Lower lobe of right lung (tissue), 2 donors: Measurements from ENCODE around the gene YIPF7. TPM values are rescaled to one million over a fixed set of nuclear protein-coding genes. Genes with fewer than 3 reads are reported as not detected.

Source experiments
- ATAC-seq, 2 donors: fragments of 200-7000 bp; cut with Tn5 transposase; one replicate each; pipeline ENCODE4 v1.9.1; 2020 to 2022; ENCODE audit warnings: mild to moderate bottlenecking in 2 of 2, moderate library complexity in 2 of 2
- DNase-seq: peaks from one replicate; pipeline ENCODE4 v3.0.0-alpha.2; 2020
- H3K27ac ChIP-seq: fragments of 200-600 bp; one replicate; pipeline ENCODE4 v1.8.0; 2022
- H3K27me3 ChIP-seq: fragments of 200-600 bp; one replicate; pipeline ENCODE4 v1.8.0; 2022; ENCODE audit warnings: low read depth
- H3K36me3 ChIP-seq: fragments of 200-600 bp; one replicate; pipeline ENCODE4 v1.8.0; 2022; ENCODE audit warnings: mild to moderate bottlenecking
- H3K4me1 ChIP-seq: fragments of 200-600 bp; one replicate; pipeline ENCODE4 v1.8.0; 2022
- H3K4me3 ChIP-seq: fragments of 200-600 bp; one replicate; pipeline ENCODE4 v1.8.0; 2022; ENCODE audit warnings: mild to moderate bottlenecking
- H3K9me3 ChIP-seq: fragments of 200-600 bp; one replicate; pipeline ENCODE4 v1.8.0; 2022
- intact Hi-C: fragments of 100-400 bp; cut with DNase I; formaldehyde crosslinking; loops from one replicate; pipeline ENCODE4 v1.11.0; 2022
- long read RNA-seq: library from polyadenylated mRNA; unstranded; transcript quantifications from one replicate; pipeline ENCODE4 v2.0.0, GENCODE V29; 2021
- total RNA-seq: library from RNA; stranded (reverse); fragmentation: NEBNext Ultra II Directional; extraction: Animal tissue kit (Norgen Biotek cat#: 25700); gene quantifications from one replicate; pipeline ENCODE4 v1.2.1, GENCODE V29; 2021
- TF ChIP-seq, protein P1 (sequence below): fragments of 200-600 bp; IDR thresholded peaks from one replicate; pipeline ENCODE4 v1.8.0; 2022; ENCODE audit warnings: antibody characterized with exemption, mild to moderate bottlenecking
- donor health status: DM: no; HTN: yes; CAD: no; lungs with severe emphysema.

The YIPF7 gene
- total RNA-seq: not detected
- long read RNA-seq: 0 reads

DNA sequence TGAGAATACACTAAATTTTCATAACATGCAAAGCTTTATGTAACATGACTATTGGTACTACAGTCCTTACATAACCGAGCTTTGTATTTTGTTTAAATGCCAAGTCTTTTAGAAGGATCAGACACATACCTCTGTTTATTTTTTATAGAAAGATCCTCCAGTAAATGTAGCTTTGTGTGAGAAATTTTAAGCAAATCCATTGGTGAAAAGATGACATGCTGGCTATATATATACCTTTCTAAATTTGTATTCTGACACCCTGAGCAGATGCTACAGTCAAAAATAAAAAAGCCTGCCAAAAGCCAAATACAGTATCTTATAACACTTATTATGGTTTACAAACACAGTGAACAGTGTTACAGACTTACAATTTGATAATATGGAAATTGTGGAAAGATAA, at the start of gene YIPF7:
TSS of gene YIPF7 (minus strand) at position 201 of the 400 bp plus-strand sequence. CDS start 1,525 bp downstream, outside the sequence.
- no peaks in the 10 kb centered on the region for H3K36me3 ChIP-seq
- ATAC-seq: no peak
- no peaks in the 10 kb centered on the region for H3K27me3 ChIP-seq
- intact Hi-C loops: no loop called here
- H3K9me3 ChIP-seq: no peaks in the 10 kb centered on the region
- no peaks in the 10 kb centered on the region for H3K4me1 ChIP-seq
- no peak within 1 kb of the TSS for H3K4me3 ChIP-seq
- no peak for DNase-seq
- H3K27ac ChIP-seq: no peak within 1 kb of the TSS
- TF ChIP-seq, protein P1, sequence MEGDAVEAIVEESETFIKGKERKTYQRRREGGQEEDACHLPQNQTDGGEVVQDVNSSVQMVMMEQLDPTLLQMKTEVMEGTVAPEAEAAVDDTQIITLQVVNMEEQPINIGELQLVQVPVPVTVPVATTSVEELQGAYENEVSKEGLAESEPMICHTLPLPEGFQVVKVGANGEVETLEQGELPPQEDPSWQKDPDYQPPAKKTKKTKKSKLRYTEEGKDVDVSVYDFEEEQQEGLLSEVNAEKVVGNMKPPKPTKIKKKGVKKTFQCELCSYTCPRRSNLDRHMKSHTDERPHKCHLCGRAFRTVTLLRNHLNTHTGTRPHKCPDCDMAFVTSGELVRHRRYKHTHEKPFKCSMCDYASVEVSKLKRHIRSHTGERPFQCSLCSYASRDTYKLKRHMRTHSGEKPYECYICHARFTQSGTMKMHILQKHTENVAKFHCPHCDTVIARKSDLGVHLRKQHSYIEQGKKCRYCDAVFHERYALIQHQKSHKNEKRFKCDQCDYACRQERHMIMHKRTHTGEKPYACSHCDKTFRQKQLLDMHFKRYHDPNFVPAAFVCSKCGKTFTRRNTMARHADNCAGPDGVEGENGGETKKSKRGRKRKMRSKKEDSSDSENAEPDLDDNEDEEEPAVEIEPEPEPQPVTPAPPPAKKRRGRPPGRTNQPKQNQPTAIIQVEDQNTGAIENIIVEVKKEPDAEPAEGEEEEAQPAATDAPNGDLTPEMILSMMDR: no peak

- H3K27ac ChIP-seq: no peak overlapping the region
- ATAC-seq: peak in 1 of 2 donors; percentile 65
Observed at GRCh38 chr4:44701037-44701436, 49.6 kb upstream of the YIPF7 start.

DNA sequence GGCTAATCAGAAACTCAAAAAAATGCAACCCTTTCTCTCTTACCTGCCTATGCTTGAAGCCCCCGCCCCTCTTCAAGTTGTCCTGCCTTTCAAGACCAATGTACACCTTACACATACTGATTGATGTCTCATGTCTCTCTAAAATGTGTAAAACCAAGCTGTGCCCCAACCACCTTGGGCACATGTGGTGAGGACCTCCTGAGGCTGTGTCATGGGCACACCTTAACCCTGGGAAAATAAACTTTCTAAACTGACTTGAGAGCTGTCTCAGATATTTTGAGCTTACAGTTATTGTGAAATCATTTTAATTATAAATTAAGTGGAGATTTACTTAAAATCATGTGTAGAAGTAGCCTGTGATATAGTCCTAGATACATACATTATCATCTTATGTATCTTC, 49.0 kb upstream of the YIPF7 start:
- H3K27ac ChIP-seq: no peak overlapping the region
- DNase-seq (no peak), ATAC-seq (peak in 1 of 2 donors; percentile 50)
- no peaks in the 10 kb centered on the region for H3K9me3 ChIP-seq
- intact Hi-C loops: no loop called here
- peaks cover 87% of the 10 kb centered on the region for H3K36me3 ChIP-seq
- H3K4me1 ChIP-seq: no peaks in the 10 kb centered on the region
- TF ChIP-seq, protein P1: no peak
- H3K27me3 ChIP-seq: no peaks in the 10 kb centered on the region
- no peak overlapping the region for H3K4me3 ChIP-seq

More at GRCh38 chr4:44701037-44701436, 49.6 kb upstream of the YIPF7 start:
- TF ChIP-seq, protein P1: no peak
- intact Hi-C loops: no loop called here
- Histone ChIP-seq H3K36me3 (peaks cover 87% of the 10 kb centered on the region), H3K27me3 (no peaks in the 10 kb centered on the region), H3K4me1 (no peaks in the 10 kb centered on the region), H3K4me3 (no peak overlapping the region), H3K9me3 (no peaks in the 10 kb centered on the region)
- no peak for DNase-seq

DNA sequence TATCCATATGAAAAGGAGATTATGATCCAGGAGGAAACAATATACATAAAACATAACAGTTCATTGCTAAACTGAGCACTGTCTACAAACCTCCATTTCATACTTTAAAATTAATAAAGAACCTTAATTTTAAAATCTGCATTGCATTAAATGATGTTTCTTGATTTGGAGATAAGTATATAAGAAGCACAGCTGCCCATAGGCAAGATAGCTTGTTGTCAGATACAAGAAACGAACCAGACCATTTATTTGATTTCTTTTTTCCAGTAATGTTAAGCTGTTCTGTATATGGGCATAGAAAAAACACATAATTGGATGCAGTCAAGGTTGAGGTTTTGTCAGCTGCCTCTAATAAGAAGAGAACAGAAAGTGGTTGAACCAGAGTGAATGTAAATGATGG, 33.2 kb upstream of the YIPF7 start:
- Histone ChIP-seq H3K9me3 (no peaks in the 10 kb centered on the region), H3K4me3 (no peak overlapping the region), H3K27ac (no peak overlapping the region), H3K4me1 (peaks cover 12% of the 10 kb centered on the region), H3K27me3 (no peaks in the 10 kb centered on the region), H3K36me3 (peaks cover 77% of the 10 kb centered on the region)
- intact Hi-C loops: no loop called here
- no peak for ATAC-seq
- TF ChIP-seq, protein P1: no peak
- DNase-seq: no peak

DNA sequence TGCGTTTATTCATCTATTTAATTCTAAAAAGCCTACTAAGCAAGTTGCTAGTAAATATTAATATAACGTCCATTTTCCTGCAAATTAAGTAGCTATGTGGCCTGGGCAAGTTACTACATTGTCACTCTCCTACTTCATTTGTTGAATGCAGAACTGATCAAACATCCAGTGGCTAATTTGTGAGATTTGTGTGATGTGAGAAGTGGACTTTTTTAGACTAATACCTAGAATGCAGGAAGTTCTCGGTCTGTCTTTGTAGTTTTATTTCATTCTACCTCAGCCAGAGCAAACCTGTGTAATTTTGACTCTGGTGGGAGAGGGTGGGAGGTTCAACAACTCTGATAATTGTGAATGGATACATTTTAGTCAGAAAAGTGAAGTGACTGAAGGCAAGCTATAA, 27.6 kb upstream of the YIPF7 start:
- Histone ChIP-seq H3K4me1 (peaks cover 25% of the 10 kb centered on the region), H3K36me3 (peaks cover 21% of the 10 kb centered on the region), H3K27ac (peak overlapping the region; percentile 92), H3K4me3 (peak overlapping the region; percentile 73), H3K9me3 (no peaks in the 10 kb centered on the region), H3K27me3 (no peaks in the 10 kb centered on the region)
- intact Hi-C loops: no loop called here
- DNase-seq (no peak), ATAC-seq (no peak)
- TF ChIP-seq, protein P1: no peak
